Ovary (tissue), 9 donors: Measurements from ENCODE around the gene FRMD3. TPM values are rescaled to one million over a fixed set of nuclear protein-coding genes. Genes with fewer than 3 reads are reported as not detected.

Experiments used
- DNase-seq, 5 donors: peaks; one replicate each; pipeline ENCODE4 v3.0.0-alpha.2; 2019 to 2020
- H3K27ac ChIP-seq, 2 donors: fragments of 200-600 bp; one replicate each; pipeline versions ENCODE4 v1.5.1 to v1.8.0; 2019 to 2022
- H3K27me3 ChIP-seq: fragments of 200-600 bp; one replicate; pipeline ENCODE4 v1.8.0; 2022
- H3K36me3 ChIP-seq: fragments of 200-600 bp; sonication (generic); one replicate; pipeline ENCODE4 v1.5.1; 2019
- H3K4me1 ChIP-seq: one replicate; pipeline ENCODE4 v1.8.1; 2013; ENCODE audit warnings: mild to moderate bottlenecking, moderate library complexity; ENCODE audit not compliant: insufficient read depth
- H3K4me3 ChIP-seq: fragments of 200-600 bp; sonication (generic); one replicate; pipeline ENCODE4 v1.5.1; 2017
- H3K9me3 ChIP-seq, 2 donors: fragments of 200-600 bp in 1 of 2; sonication (generic) in 1 of 2; one replicate each; pipeline versions ENCODE4 v1.5.1 to v1.8.1; 2013 to 2019; ENCODE audit warnings: mild to moderate bottlenecking in 1 of 2, moderate library complexity in 1 of 2
- CTCF ChIP-seq, 3 donors: fragments of 450-650 bp in 2 of 3; fragments of 200-600 bp in 1 of 3; IDR thresholded peaks; one replicate each; pipeline versions ENCODE4 v1.5.1 to v1.8.0; 2016 to 2022; ENCODE audit warnings: antibody characterized with exemption in 3 of 3, mild to moderate bottlenecking in 1 of 3
- EP300 ChIP-seq: sonication (generic); formaldehyde crosslinking; IDR thresholded peaks from one replicate; pipeline ENCODE4 v1.6.1; 2017; ENCODE audit warnings: antibody characterized with exemption
- POLR2A ChIP-seq: fragments of 450-650 bp; IDR thresholded peaks from one replicate; pipeline ENCODE4 v1.6.1; 2017; ENCODE audit warnings: antibody characterized with exemption, mild to moderate bottlenecking, moderate library complexity
- WGBS, 3 donors: extraction: QIAGEN DNeasy Blood & Tissue Kit in 1 of 3; methylation state at CpG; one replicate each; pipeline versions ENCODE4 v1.1.5 to v1.1.7; 2013 to 2017; 5-methylcytosine and 5-hydroxymethylcytosine counted together
- intact Hi-C, 4 donors: fragments of 100-400 bp; cut with DNase I; formaldehyde crosslinking; loops; one replicate each; pipeline versions ENCODE4 v1.11.0 to v1.15.1; 2022 to 2023
- polyA plus RNA-seq, 2 donors: library from polyadenylated mRNA; stranded (reverse); fragments of 200-250 nt in 1 of 2; fragments of 350-450 nt in 1 of 2; fragmentation: Illumina TruSeq in 1 of 2; extraction: RNeasy Lipid Tissue Mini Kit (QIAGEN cat#74804) in 1 of 2; gene quantifications; one replicate each; pipeline ENCODE4 v1.2.3, GENCODE V29; 2013 to 2014
- total RNA-seq, 7 donors: library from RNA; depleted of rRNA in 2 of 7; stranded (reverse); fragments of >200 nt in 2 of 7; fragmentation: NEBNext Ultra II Directional in 3 of 7; extraction: Animal tissue kit (Norgen Biotek cat#: 25700) in 3 of 7; gene quantifications; one replicate each; pipeline versions ENCODE4 v1.1.0 to v1.2.4, GENCODE V29; 2016 to 2023
- donor health status: DM: no; HTN: no; CAD: no; lungs with moderate emphysema.
- donor health status: DM: no; HTN: no; CAD: no.
- donor health status: Bipolar disorder and iron deficiency.
- donor health status: DM: yes; HTN: yes; CAD: no.
- donor health status: DM: no; HTN: no; CAD: no.
- donor health status: DM: yes; HTN: yes; CAD: no.

FRMD3 gene
- total and polyA plus RNA-seq, 9 donors, result 0.83 to 9.1 (median 4.2) TPM

- DNase-seq, result no peak
- no peak overlapping the region for H3K27ac ChIP-seq
- H3K27me3 ChIP-seq, result no peaks in the 10 kb centered on the region
- intact Hi-C loops, result no loop called here
- no peak overlapping the region for H3K4me3 ChIP-seq
- no peaks in the 10 kb centered on the region for H3K4me1 ChIP-seq
- H3K9me3 ChIP-seq, result no peaks in the 10 kb centered on the region
- WGBS, 3 donors, result 24 to 32% (median 25%) methylated on average over 7 of the region's 7 CpGs
- H3K36me3 ChIP-seq, result no peaks in the 10 kb centered on the region
- no peak for TF ChIP-seq CTCF (IDR thresholded peaks at IDR 0.05)
- no peak for TF ChIP-seq POLR2A
- no peak for TF ChIP-seq EP300
Observed at GRCh38 chr9:83281306-83282255, 256.6 kb downstream of the FRMD3 start.

GRCh38 chr9:83280790-83281189 lies 257.4 kb downstream of the FRMD3 start:
- no peak for TF ChIP-seq EP300
- no peak for TF ChIP-seq CTCF (IDR thresholded peaks at IDR 0.05)
- no peak for TF ChIP-seq POLR2A
- WGBS, 3 donors, result 63 to 75% (median 74%) methylated on average over 2 of the region's 2 CpGs
- Histone ChIP-seq H3K4me3 (no peak overlapping the region), H3K4me1 (no peaks in the 10 kb centered on the region), H3K9me3 (no peaks in the 10 kb centered on the region), H3K27me3 (no peaks in the 10 kb centered on the region), H3K36me3 (no peaks in the 10 kb centered on the region), H3K27ac (no peak overlapping the region)
- DNase-seq, result no peak
- intact Hi-C loops, result no loop called here

- Histone ChIP-seq H3K4me1 (no peaks in the 10 kb centered on the region), H3K9me3 (no peaks in the 10 kb centered on the region), H3K27me3 (no peaks in the 10 kb centered on the region), H3K36me3 (no peaks in the 10 kb centered on the region), H3K27ac (no peak overlapping the region), H3K4me3 (no peak overlapping the region)
- intact Hi-C loops, result no loop called here
- TF ChIP-seq POLR2A (no peak), EP300 (no peak), CTCF (IDR thresholded peaks at IDR 0.05) (no peak)
- WGBS, 3 donors, result 88 to 92% (median 91%) methylated on average over 5 of the region's 5 CpGs
- no peak for DNase-seq
Observed at GRCh38 chr9:83280268-83280667, 257.9 kb downstream of the FRMD3 start.

GRCh38 chr9:83274787-83275186 lies 263.4 kb downstream of the FRMD3 start:
- intact Hi-C loops, result no loop called here
- Histone ChIP-seq H3K4me3 (no peak overlapping the region), H3K9me3 (no peaks in the 10 kb centered on the region), H3K27ac (no peak overlapping the region), H3K27me3 (no peaks in the 10 kb centered on the region), H3K36me3 (no peaks in the 10 kb centered on the region), H3K4me1 (no peaks in the 10 kb centered on the region)
- no peak for DNase-seq
- TF ChIP-seq CTCF (IDR thresholded peaks at IDR 0.05), result no peak
- TF ChIP-seq EP300, result no peak
- no peak for TF ChIP-seq POLR2A
- 93 to 96% (median 95%) methylated on average over 5 of the region's 5 CpGs for WGBS, 3 donors
